K562 (cell line): Measurements from ENCODE around the gene FLAD1. TPM values are rescaled to one million over a fixed set of nuclear protein-coding genes. Genes with fewer than 3 reads are reported as not detected.
A peak's percentile ranks its signal among the peaks of the same experiment; 100 is the strongest.

ENCODE experiments used
- CHD4 ChIP-seq: fragments of 200-600 bp; sonication (generic); IDR thresholded peaks from 3 replicates; pipeline ENCODE4 v1.6.1; 2012; ENCODE audit warnings: low read depth, mild to moderate bottlenecking, mixed read lengths, low read length, inconsistent platforms; ENCODE audit not compliant: insufficient read depth, insufficient replicate concordance, poor library complexity, severe bottlenecking
- HNRNPH1 ChIP-seq: fragments of 200-400 bp; formaldehyde crosslinking; optimal IDR thresholded peaks from 2 replicates; pipeline ENCODE3; 2017; ENCODE audit warnings: low read depth, mild to moderate bottlenecking, low read length, moderate library complexity
- JUND ChIP-seq, 2 experiments: IDR thresholded peaks; 2 replicates in 1 of 2; 3 replicates in 1 of 2; pipeline ENCODE4 v1.6.1; 2011; ENCODE audit warnings: borderline replicate concordance in 2 of 2, low read depth in 2 of 2, low read length in 2 of 2, improper control_type of control experiment in 1 of 2, missing biosample characterization in 1 of 2, missing genetic modification characterization in 1 of 2, missing genetic modification reagents in 1 of 2
- KLF16 ChIP-seq: IDR thresholded peaks from 2 replicates; pipeline ENCODE4 v1.6.1; 2016; ENCODE audit warnings: antibody characterized with exemption
- MAZ ChIP-seq, 2 experiments: fragments of 450-650 bp in 1 of 2; sonication (generic) in 1 of 2; formaldehyde crosslinking; IDR thresholded peaks in 1 of 2; conservative IDR thresholded peaks in 1 of 2; 2 replicates each; pipeline versions ENCODE4 v1.4.0 to v1.5.0; 2020; ENCODE audit warnings: mild to moderate bottlenecking in 1 of 2, missing genetic modification reagents in 1 of 2
- NCOA4 ChIP-seq: fragments of 450-650 bp; IDR thresholded peaks from 2 replicates; pipeline ENCODE4 v1.6.1; 2018; ENCODE audit warnings: mild to moderate bottlenecking; ENCODE audit not compliant: partially characterized antibody
- NFE2 ChIP-seq: IDR thresholded peaks from 2 replicates; pipeline ENCODE4 v1.6.1; 2014; ENCODE audit warnings: antibody characterized with exemption, low read depth
- RAD21 ChIP-seq, 2 experiments: fragments of 250-450 bp in 1 of 2; fragments of 450-650 bp in 1 of 2; sonication (Bioruptor Pico) in 1 of 2; formaldehyde crosslinking in 1 of 2; IDR thresholded peaks in 1 of 2; conservative IDR thresholded peaks in 1 of 2; 2 replicates each; pipeline versions ENCODE4 v1.4.0 to v1.8.0; 2020 to 2022; ENCODE audit warnings: mild to moderate bottlenecking in 2 of 2, moderate library complexity in 1 of 2
- RREB1 ChIP-seq: fragments of 250-450 bp; sonication (Bioruptor Pico); IDR thresholded peaks from 2 replicates; pipeline ENCODE4 v1.4.0; 2020
- SMARCA5 ChIP-seq: fragments of 450-650 bp; IDR thresholded peaks from 2 replicates; pipeline ENCODE4 v1.6.1; 2016
- TEAD4 ChIP-seq, 2 experiments: sonication (generic) in 1 of 2; formaldehyde crosslinking in 1 of 2; IDR thresholded peaks; 2 replicates each; pipeline versions ENCODE4 v1.6.1 to v1.8.0; 2012 to 2022; ENCODE audit warnings: borderline replicate concordance in 1 of 2, inconsistent platforms in 1 of 2, low read length in 1 of 2, mild to moderate bottlenecking in 1 of 2, missing genetic modification reagents in 1 of 2
- TGIF2 ChIP-seq: sonication (generic); formaldehyde crosslinking; IDR thresholded peaks from 2 replicates; pipeline ENCODE4 v1.8.1; 2022; ENCODE audit warnings: mild to moderate bottlenecking, missing genetic modification reagents, moderate library complexity
- ZNF282 ChIP-seq: sonication (generic); formaldehyde crosslinking; IDR thresholded peaks from 2 replicates; pipeline ENCODE4 v1.8.1; 2023; ENCODE audit warnings: missing genetic modification reagents
- ZNF551 ChIP-seq: fragments of 250-450 bp; sonication (Bioruptor Pico); IDR thresholded peaks from 2 replicates; pipeline ENCODE4 v1.5.0; 2021; ENCODE audit warnings: mild to moderate bottlenecking, moderate library complexity
- polyA plus RNA-seq, 8 experiments: library from polyadenylated mRNA; depleted of rRNA in 4 of 8; stranded (reverse) in 5 of 8; unstranded in 3 of 8; fragments of >200 nt; fragmentation: Nextera tagmentation in 2 of 8; fragmentation: Illumina TruSeq in 1 of 8; extraction: Ambion mirVana in 2 of 8; extraction: Trizol in 1 of 8; gene quantifications; 2 replicates each; pipeline versions ENCODE4 v1.2.1 to v1.2.3, GENCODE V29; 2011 to 2014; ENCODE audit warnings: inconsistent platforms in 1 of 8, missing spikeins in 1 of 8
- total RNA-seq, 7 experiments: library from RNA; depleted of rRNA in 6 of 7; stranded (reverse); fragments of >200 nt in 6 of 7; fragmentation: Illumina TruSeq in 2 of 7; extraction: Trizol in 2 of 7; gene quantifications; 2 replicates each; pipeline versions ENCODE4 v1.2.1 to v1.2.3, GENCODE V29; 2011 to 2021; ENCODE audit warnings: low replicate concordance in 1 of 7
- TF ChIP-seq, protein P1 (sequence below): sonication (generic); formaldehyde crosslinking; IDR thresholded peaks from 2 replicates; pipeline ENCODE4 v1.8.1; 2023; ENCODE audit warnings: mild to moderate bottlenecking, missing genetic modification reagents
- TF ChIP-seq, protein P2 (sequence below), 3 experiments: IDR thresholded peaks in 2 of 3; conservative IDR thresholded peaks in 1 of 3; 2 replicates each; pipeline ENCODE4 v1.5.1; 2011 to 2012; ENCODE audit warnings: low read length in 3 of 3, mild to moderate bottlenecking in 3 of 3, control low read depth in 2 of 3, improper control_type of control experiment in 1 of 3, inconsistent platforms in 1 of 3, low read depth in 1 of 3, mixed read lengths in 1 of 3, moderate library complexity in 1 of 3; ENCODE audit not compliant: insufficient read depth in 2 of 3

Gene FLAD1
- total and polyA plus RNA-seq, 9 of the 15 experiments (the other 6 are each of a cell fraction or from before 2014, with no cell fraction given) = 24.9 to 85.8 (median 67.0) TPM

DNA sequence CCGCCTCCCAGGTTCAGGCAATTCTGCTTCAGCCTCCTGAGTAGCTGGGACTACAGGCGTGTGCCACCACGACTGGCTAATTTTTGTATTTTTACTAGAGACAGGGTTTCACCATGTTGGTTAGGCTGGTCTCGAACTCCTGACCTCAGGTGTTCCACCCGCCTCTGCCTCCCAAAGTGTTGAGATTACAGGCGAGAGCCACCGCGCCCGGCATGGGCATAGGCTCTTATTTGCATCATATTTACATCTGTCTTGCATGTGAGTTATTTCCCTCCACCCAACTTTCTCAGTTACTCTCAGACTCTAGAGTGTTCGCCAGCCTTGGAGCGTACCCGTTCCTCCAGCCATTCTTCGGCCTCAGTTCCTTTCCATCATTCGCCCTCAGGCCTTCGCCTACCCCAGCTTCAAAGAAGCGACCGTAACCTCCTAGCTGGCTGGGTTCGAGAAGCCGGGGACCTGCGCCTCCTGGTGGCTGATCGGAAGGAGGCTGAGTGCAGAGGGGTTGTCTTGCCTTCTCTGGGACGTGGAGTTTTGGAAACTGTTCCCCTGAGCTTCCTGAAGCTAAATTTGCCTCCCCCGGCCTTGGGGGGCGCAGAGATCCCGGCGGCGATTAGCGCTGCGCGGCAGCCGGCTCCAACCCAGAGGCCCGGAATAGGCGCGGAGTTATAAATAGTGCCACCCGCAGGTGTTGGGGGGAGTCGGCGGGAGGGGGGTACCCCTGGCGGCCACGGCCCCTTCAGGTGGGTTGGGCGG lies 15.8 kb downstream of the FLAD1 start (continued):
- TF ChIP-seq RREB1 (no peak), NCOA4 (no peak), TEAD4 (IDR thresholded peaks at IDR 0.05; ENCODE audit: low read length) (no peak; the same call in 1 of the 2 replicates), TEAD4 (CRISPR knock-in tag; IDR thresholded peaks at IDR 0.05; ENCODE audit: borderline replicate concordance) (no peak), SMARCA5 (0 out of 2 replicates have a peak, but pooled peaks have one; percentile 17), ZNF551 (CRISPR knock-in tag) (no peak), MAZ (CRISPR knock-in tag; conservative IDR thresholded peaks at IDR 0.05 in 1 of 2, IDR thresholded peaks at IDR 0.05 in 1 of 2) (peak; percentile 50 to 55; a peak in 3 of 4 replicates), JUND (IDR thresholded peaks at IDR 0.05; ENCODE audit: borderline replicate concordance, low read depth, low read length) (peak; percentile 53; the same call in 1 of the 2 replicates), JUND (tag; IDR thresholded peaks at IDR 0.05; ENCODE audit: borderline replicate concordance, low read depth, low read length) (peak; percentile 46; the same call in 1 of the 3 replicates), CHD4 (no peak), ZNF282 (CRISPR knock-in tag) (no peak), RAD21 (CRISPR knock-in tag; conservative IDR thresholded peaks at IDR 0.05 in 1 of 2, IDR thresholded peaks at IDR 0.05 in 1 of 2) (peak; percentile 81 to 87), TGIF2 (CRISPR knock-in tag) (no peak), HNRNPH1 (no peak), NFE2 (no peak), KLF16 (peak; percentile 63; the same call in 1 of the 2 replicates)
- TF ChIP-seq, protein P1, sequence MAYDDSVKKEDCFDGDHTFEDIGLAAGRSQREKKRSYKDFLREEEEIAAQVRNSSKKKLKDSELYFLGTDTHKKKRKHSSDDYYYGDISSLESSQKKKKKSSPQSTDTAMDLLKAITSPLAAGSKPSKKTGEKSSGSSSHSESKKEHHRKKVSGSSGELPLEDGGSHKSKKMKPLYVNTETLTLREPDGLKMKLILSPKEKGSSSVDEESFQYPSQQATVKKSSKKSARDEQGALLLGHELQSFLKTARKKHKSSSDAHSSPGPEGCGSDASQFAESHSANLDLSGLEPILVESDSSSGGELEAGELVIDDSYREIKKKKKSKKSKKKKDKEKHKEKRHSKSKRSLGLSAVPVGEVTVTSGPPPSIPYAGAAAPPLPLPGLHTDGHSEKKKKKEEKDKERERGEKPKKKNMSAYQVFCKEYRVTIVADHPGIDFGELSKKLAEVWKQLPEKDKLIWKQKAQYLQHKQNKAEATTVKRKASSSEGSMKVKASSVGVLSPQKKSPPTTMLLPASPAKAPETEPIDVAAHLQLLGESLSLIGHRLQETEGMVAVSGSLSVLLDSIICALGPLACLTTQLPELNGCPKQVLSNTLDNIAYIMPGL (CRISPR knock-in tag) = peak; percentile 26; the same call in 1 of the 2 replicates
- TF ChIP-seq, protein P2, sequence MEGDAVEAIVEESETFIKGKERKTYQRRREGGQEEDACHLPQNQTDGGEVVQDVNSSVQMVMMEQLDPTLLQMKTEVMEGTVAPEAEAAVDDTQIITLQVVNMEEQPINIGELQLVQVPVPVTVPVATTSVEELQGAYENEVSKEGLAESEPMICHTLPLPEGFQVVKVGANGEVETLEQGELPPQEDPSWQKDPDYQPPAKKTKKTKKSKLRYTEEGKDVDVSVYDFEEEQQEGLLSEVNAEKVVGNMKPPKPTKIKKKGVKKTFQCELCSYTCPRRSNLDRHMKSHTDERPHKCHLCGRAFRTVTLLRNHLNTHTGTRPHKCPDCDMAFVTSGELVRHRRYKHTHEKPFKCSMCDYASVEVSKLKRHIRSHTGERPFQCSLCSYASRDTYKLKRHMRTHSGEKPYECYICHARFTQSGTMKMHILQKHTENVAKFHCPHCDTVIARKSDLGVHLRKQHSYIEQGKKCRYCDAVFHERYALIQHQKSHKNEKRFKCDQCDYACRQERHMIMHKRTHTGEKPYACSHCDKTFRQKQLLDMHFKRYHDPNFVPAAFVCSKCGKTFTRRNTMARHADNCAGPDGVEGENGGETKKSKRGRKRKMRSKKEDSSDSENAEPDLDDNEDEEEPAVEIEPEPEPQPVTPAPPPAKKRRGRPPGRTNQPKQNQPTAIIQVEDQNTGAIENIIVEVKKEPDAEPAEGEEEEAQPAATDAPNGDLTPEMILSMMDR (IDR thresholded peaks at IDR 0.05 in 2 of 3, conservative IDR thresholded peaks at IDR 0.05 in 1 of 3; ENCODE audit: insufficient read depth in 2 of 3, low read depth in 1 of 3, low read length in 3 of 3) = peak; percentile 92 to 97 (median 95)
